ENCODE data around the gene WDR37. TPM values are rescaled to one million over a fixed set of nuclear protein-coding genes. Genes with fewer than 3 reads are reported as not detected.
A peak's percentile ranks its signal among the peaks of the same experiment; 100 is the strongest.

The WDR37 gene
- polyA plus RNA-seq, 3 donors, result 7.1 to 33.6 (median 8.6) TPM

DNA sequence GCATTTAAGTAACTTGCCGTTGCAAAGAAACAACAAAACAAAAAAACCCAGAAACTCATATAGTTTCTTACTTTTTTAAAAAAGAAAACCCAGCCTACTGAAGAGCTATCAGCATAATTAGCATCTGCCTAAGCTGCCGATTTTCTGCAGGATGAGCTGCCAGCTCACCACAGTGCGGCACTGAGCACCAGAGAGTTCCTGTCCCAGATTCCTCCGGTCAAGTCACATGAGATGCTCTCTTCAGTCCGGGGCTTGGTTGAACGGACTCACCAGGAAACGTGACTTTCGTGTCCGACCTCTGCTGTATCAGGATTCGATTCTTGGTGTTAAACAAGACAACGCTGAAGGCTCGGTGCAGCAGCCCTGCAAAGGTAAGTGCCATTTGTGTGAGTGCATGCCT, 33.8 kb upstream of the WDR37 start:
- peaks cover 24 to 27% of the 10 kb centered on the region in 2 donors for H3K36me3 ChIP-seq (replicated peaks in 1 of 2; ENCODE audit: control insufficient read depth in 1 of 2, insufficient read depth in 2 of 2, low read length in 2 of 2)
- TF ChIP-seq, protein P1, sequence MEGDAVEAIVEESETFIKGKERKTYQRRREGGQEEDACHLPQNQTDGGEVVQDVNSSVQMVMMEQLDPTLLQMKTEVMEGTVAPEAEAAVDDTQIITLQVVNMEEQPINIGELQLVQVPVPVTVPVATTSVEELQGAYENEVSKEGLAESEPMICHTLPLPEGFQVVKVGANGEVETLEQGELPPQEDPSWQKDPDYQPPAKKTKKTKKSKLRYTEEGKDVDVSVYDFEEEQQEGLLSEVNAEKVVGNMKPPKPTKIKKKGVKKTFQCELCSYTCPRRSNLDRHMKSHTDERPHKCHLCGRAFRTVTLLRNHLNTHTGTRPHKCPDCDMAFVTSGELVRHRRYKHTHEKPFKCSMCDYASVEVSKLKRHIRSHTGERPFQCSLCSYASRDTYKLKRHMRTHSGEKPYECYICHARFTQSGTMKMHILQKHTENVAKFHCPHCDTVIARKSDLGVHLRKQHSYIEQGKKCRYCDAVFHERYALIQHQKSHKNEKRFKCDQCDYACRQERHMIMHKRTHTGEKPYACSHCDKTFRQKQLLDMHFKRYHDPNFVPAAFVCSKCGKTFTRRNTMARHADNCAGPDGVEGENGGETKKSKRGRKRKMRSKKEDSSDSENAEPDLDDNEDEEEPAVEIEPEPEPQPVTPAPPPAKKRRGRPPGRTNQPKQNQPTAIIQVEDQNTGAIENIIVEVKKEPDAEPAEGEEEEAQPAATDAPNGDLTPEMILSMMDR (IDR thresholded peaks at IDR 0.05), result no peak
- peaks cover 0 to 4% (median 2%) of the 10 kb centered on the region in 7 donors for H3K9me3 Mint-ChIP-seq
- H2AFZ ChIP-seq (ENCODE audit: insufficient read depth, low read depth, low read length, poor library complexity, severe bottlenecking), result no peak overlapping the region
- H3K27ac ChIP-seq (ENCODE audit: low read depth in 1 of 2, low read length in 2 of 2), result no peak overlapping the region
- no peaks in the 10 kb centered on the region for H4K20me1 ChIP-seq (ENCODE audit: insufficient read depth, low read length)
- peaks cover 26 to 37% of the 10 kb centered on the region in 2 donors for H3K36me3 Mint-ChIP-seq
- intact Hi-C loops (cut with micrococcal nuclease), result no loop called here
- H3K4me1 Mint-ChIP-seq, result no peaks in the 10 kb centered on the region
- no peaks in the 10 kb centered on the region for H3K79me2 ChIP-seq (ENCODE audit: insufficient read depth, low read length)
- no peaks in the 10 kb centered on the region for H3K27me3 ChIP-seq (ENCODE audit: control insufficient read depth in 2 of 2, insufficient read depth in 2 of 2, low read length in 2 of 2)
- WGBS (ENCODE audit: insufficient coverage), result 91% methylated on average over 11 of the region's 12 CpGs
- no peak overlapping the region for H3K4me3 Mint-ChIP-seq
- no peaks in the 10 kb centered on the region for H3K27me3 Mint-ChIP-seq (ENCODE audit: low read depth in 3 of 3)
- no peak overlapping the region for H3K4me2 ChIP-seq (replicated peaks; ENCODE audit: extremely low read depth, low read length, poor library complexity, severe bottlenecking)
- no peaks in the 10 kb centered on the region for H3K4me1 ChIP-seq (ENCODE audit: control insufficient read depth in 1 of 2, insufficient read depth in 2 of 2, low read length in 2 of 2)
- peak overlapping the region in 1 of 7 donors; percentile 0 for H3K27ac Mint-ChIP-seq
- H3K9me3 ChIP-seq (replicated peaks in 1 of 2; ENCODE audit: control insufficient read depth in 1 of 2, insufficient read depth in 1 of 2, low read length in 2 of 2), result no peaks in the 10 kb centered on the region
- no peak for DNase-seq
- H3K4me3 ChIP-seq (replicated peaks in 1 of 3; ENCODE audit: low read depth in 2 of 3, low read length in 3 of 3), result no peak overlapping the region
- H3K9ac ChIP-seq (ENCODE audit: insufficient read depth, low read length, poor library complexity, severe bottlenecking), result no peak overlapping the region

DNA sequence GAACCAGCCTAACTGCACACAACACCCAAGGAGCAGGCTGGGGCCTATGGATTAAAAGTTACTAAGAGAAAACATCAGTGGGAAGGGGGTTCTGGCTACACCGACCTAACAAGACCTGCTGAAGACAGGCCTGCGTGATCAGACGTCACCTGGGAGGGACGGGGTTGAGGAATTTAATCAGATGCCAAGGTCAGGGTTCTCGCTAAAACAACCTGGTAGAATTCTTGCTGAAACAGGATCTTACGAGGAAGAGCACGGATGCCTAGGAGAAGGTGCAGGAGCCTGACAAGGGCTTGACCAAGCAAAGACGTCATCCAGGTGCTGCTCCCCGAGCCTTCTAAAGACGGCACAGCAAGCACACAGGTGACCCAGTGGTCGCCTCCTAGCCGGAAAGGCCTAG, 32.1 kb upstream of the WDR37 start:
- Histone ChIP-seq H3K27ac (ENCODE audit: low read depth in 1 of 2, low read length in 2 of 2) (no peak overlapping the region), H3K4me2 (replicated peaks; ENCODE audit: extremely low read depth, low read length, poor library complexity, severe bottlenecking) (no peak overlapping the region), H2AFZ (ENCODE audit: insufficient read depth, low read depth, low read length, poor library complexity, severe bottlenecking) (no peak overlapping the region), H3K9ac (ENCODE audit: insufficient read depth, low read length, poor library complexity, severe bottlenecking) (no peak overlapping the region), H3K36me3 (replicated peaks in 1 of 2; ENCODE audit: control insufficient read depth in 1 of 2, insufficient read depth in 2 of 2, low read length in 2 of 2) (peaks cover 13 to 15% of the 10 kb centered on the region in 2 donors), H4K20me1 (ENCODE audit: insufficient read depth, low read length) (no peaks in the 10 kb centered on the region), H3K4me1 (ENCODE audit: control insufficient read depth in 1 of 2, insufficient read depth in 2 of 2, low read length in 2 of 2) (no peaks in the 10 kb centered on the region), H3K79me2 (ENCODE audit: insufficient read depth, low read length) (no peaks in the 10 kb centered on the region), H3K9me3 (replicated peaks in 1 of 2; ENCODE audit: control insufficient read depth in 1 of 2, insufficient read depth in 1 of 2, low read length in 2 of 2) (no peaks in the 10 kb centered on the region), H3K4me3 (replicated peaks in 1 of 3; ENCODE audit: low read depth in 2 of 3, low read length in 3 of 3) (no peak overlapping the region), H3K27me3 (ENCODE audit: control insufficient read depth in 2 of 2, insufficient read depth in 2 of 2, low read length in 2 of 2) (no peaks in the 10 kb centered on the region)
- intact Hi-C loops (cut with micrococcal nuclease), result no loop called here
- no peaks in the 10 kb centered on the region for H3K27me3 Mint-ChIP-seq (ENCODE audit: low read depth in 3 of 3)
- peaks cover 15 to 21% of the 10 kb centered on the region in 2 donors for H3K36me3 Mint-ChIP-seq
- no peak overlapping the region for H3K4me3 Mint-ChIP-seq
- TF ChIP-seq, protein P1 (IDR thresholded peaks at IDR 0.05), result no peak
- 98% methylated on average over 12 of the region's 12 CpGs for WGBS (ENCODE audit: insufficient coverage)
- no peak overlapping the region for H3K27ac Mint-ChIP-seq
- no peak for DNase-seq
- H3K9me3 Mint-ChIP-seq, result peaks cover 0 to 4% (median 2%) of the 10 kb centered on the region in 7 donors
- H3K4me1 Mint-ChIP-seq, result no peaks in the 10 kb centered on the region
